Neuronal stem cell (in vitro differentiated cells): ENCODE measurements around the gene MAP3K3.

Experiments
- DNase-seq: peaks from one replicate; pipeline ENCODE4 v3.0.0-alpha.2; 2013; ENCODE audit warnings: low spot score
- H2AFZ ChIP-seq: one replicate; pipeline ENCODE4 v1.6.1; 2013; ENCODE audit warnings: mild to moderate bottlenecking, low read length, inconsistent platforms
- H2AK5ac ChIP-seq: 2 replicates; pipeline ENCODE4 v1.6.1; 2013; ENCODE audit warnings: low read depth, mild to moderate bottlenecking, inconsistent platforms, low read length, moderate library complexity, mixed read lengths
- H2BK120ac ChIP-seq: 2 replicates; pipeline ENCODE4 v1.6.1; 2013; ENCODE audit warnings: low read depth, mild to moderate bottlenecking, inconsistent platforms, low read length, moderate library complexity, mixed read lengths
- H2BK12ac ChIP-seq: one replicate; pipeline ENCODE4 v1.6.1; 2013; ENCODE audit warnings: low read length, inconsistent platforms
- H2BK15ac ChIP-seq: 2 replicates; pipeline ENCODE4 v1.6.1; 2013; ENCODE audit warnings: mild to moderate bottlenecking, low read length, inconsistent platforms, mixed read lengths
- H2BK5ac ChIP-seq: one replicate; pipeline ENCODE4 v1.6.1; 2013; ENCODE audit warnings: inconsistent platforms, mild to moderate bottlenecking, low read length, moderate library complexity
- H3K14ac ChIP-seq: one replicate; pipeline ENCODE4 v1.6.1; 2013; ENCODE audit warnings: low read length, inconsistent platforms
- H3K18ac ChIP-seq: 2 replicates; pipeline ENCODE4 v1.6.1; 2013; ENCODE audit warnings: low read length, inconsistent platforms
- H3K23ac ChIP-seq: 2 replicates; pipeline ENCODE4 v1.6.1; 2013; ENCODE audit warnings: low read depth, mild to moderate bottlenecking, mixed read lengths, low read length, inconsistent platforms; ENCODE audit not compliant: poor library complexity
- H3K27ac ChIP-seq: replicated peaks from 3 replicates; pipeline ENCODE4 v1.5.1; 2013; ENCODE audit warnings: low read length, inconsistent platforms
- H3K27me3 ChIP-seq, 3 experiments: 2 replicates each; pipeline ENCODE4 v1.6.1; 2013; ENCODE audit warnings: low read length in 3 of 3, mild to moderate bottlenecking in 2 of 3, inconsistent platforms in 1 of 3, low read depth in 1 of 3, mixed read lengths in 1 of 3, moderate library complexity in 1 of 3; ENCODE audit not compliant: control insufficient read depth in 3 of 3, insufficient read depth in 3 of 3
- H3K36me3 ChIP-seq, 2 donors: replicated peaks in 1 of 2; 2 replicates each; pipeline ENCODE4 v1.6.1; 2013; ENCODE audit warnings: low read length in 2 of 2; ENCODE audit not compliant: control insufficient read depth in 2 of 2, insufficient read depth in 2 of 2
- H3K4ac ChIP-seq: 2 replicates; pipeline ENCODE4 v1.6.1; 2013; ENCODE audit warnings: inconsistent platforms, mild to moderate bottlenecking, low read length, moderate library complexity
- H3K4me1 ChIP-seq, 2 donors: 1 replicate in 1 of 2; 2 replicates in 1 of 2; pipeline ENCODE4 v1.6.1; 2013; ENCODE audit warnings: low read length in 2 of 2, low read depth in 1 of 2; ENCODE audit not compliant: control insufficient read depth in 2 of 2, insufficient read depth in 1 of 2
- H3K4me2 ChIP-seq: one replicate; pipeline ENCODE4 v1.6.1; 2013; ENCODE audit warnings: mild to moderate bottlenecking, low read length, inconsistent platforms; ENCODE audit not compliant: insufficient read depth, poor library complexity, severe bottlenecking
- H3K4me3 ChIP-seq, 2 donors: 2 replicates each; pipeline ENCODE4 v1.5.1; 2013; ENCODE audit warnings: low read length in 2 of 2, mild to moderate bottlenecking in 2 of 2, inconsistent platforms in 1 of 2, moderate library complexity in 1 of 2
- H3K79me1 ChIP-seq: one replicate; pipeline ENCODE4 v1.6.1; 2013; ENCODE audit warnings: low read depth, mild to moderate bottlenecking, inconsistent platforms, low read length, moderate library complexity
- H3K9ac ChIP-seq: one replicate; pipeline ENCODE4 v1.6.1; 2013; ENCODE audit warnings: mild to moderate bottlenecking, low read depth, low read length, inconsistent platforms; ENCODE audit not compliant: poor library complexity
- H3K9me3 ChIP-seq, 2 donors: replicated peaks in 1 of 2; 2 replicates each; pipeline versions ENCODE3 to v1.6.1; 2013; ENCODE audit warnings: low read length in 2 of 2, mild to moderate bottlenecking in 2 of 2, inconsistent platforms in 1 of 2, low read depth in 1 of 2, mixed read lengths in 1 of 2, moderate library complexity in 1 of 2; ENCODE audit not compliant: control insufficient read depth in 2 of 2, insufficient read depth in 1 of 2
- H4K8ac ChIP-seq: one replicate; pipeline ENCODE4 v1.6.1; 2013; ENCODE audit warnings: low read depth, mild to moderate bottlenecking, inconsistent platforms, low read length, moderate library complexity
- H4K91ac ChIP-seq: one replicate; pipeline ENCODE4 v1.6.1; 2013; ENCODE audit warnings: low read length, low read depth, mild to moderate bottlenecking, inconsistent platforms; ENCODE audit not compliant: poor library complexity
- WGBS, 2 donors: extraction: QIAGEN DNeasy Blood & Tissue Kit; methylation state at CpG; one replicate each; pipeline ENCODE4 v1.1.7; 2013; ENCODE audit warnings: missing lambda C conversion rate in 2 of 2, mixed read lengths in 1 of 2; ENCODE audit not compliant: insufficient read length in 2 of 2, insufficient replicate concordance in 1 of 2; ENCODE audit errors: extremely low coverage in 2 of 2; 5-methylcytosine and 5-hydroxymethylcytosine counted together

MAP3K3 gene

DNA sequence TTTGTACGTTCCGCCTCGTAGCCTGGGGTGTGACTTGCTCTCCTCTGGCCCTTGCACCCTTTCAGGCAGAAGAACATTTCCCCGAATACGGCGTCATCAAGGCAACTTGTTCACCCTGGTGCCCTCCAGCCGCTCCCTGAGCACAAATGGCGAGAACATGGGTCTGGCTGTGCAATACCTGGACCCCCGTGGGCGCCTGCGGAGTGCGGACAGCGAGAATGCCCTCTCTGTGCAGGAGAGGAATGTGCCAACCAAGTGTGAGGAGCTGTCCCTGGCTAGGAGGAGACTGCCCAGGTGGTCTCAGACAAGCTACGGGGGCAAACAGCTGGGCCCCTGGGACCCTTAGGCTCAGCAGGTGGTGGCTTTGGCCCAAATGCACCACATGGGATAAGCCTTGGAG is 67.3 kb downstream of the MAP3K3 start:
- H3K27ac ChIP-seq, result no peak overlapping the region
- H2BK15ac ChIP-seq, result no peak overlapping the region
- H3K18ac ChIP-seq, result no peak overlapping the region
- H3K4me3 ChIP-seq, result no peak overlapping the region
- H2BK5ac ChIP-seq, result no peak overlapping the region
- no peak overlapping the region for H3K23ac ChIP-seq
- H3K14ac ChIP-seq, result no peak overlapping the region
- DNase-seq, result no peak
- H3K4me2 ChIP-seq, result no peak overlapping the region
- no peak overlapping the region for H3K4ac ChIP-seq
- WGBS, 2 donors, result no CpG with 5 or more reads among the region's 14 CpGs
- H3K79me1 ChIP-seq, result no peaks in the 10 kb centered on the region
- no peak overlapping the region for H3K9ac ChIP-seq
- H2AFZ ChIP-seq, result no peak overlapping the region
- H4K8ac ChIP-seq, result no peak overlapping the region
- no peak overlapping the region for H2BK12ac ChIP-seq
- no peaks in the 10 kb centered on the region for H3K27me3 ChIP-seq
- no peak overlapping the region for H2AK5ac ChIP-seq
- peaks cover 37 to 91% of the 10 kb centered on the region in 2 donors for H3K36me3 ChIP-seq
- H3K9me3 ChIP-seq, result no peaks in the 10 kb centered on the region
- peaks cover 0 to 1% of the 10 kb centered on the region in 2 donors for H3K4me1 ChIP-seq
- no peak overlapping the region for H2BK120ac ChIP-seq
- no peak overlapping the region for H4K91ac ChIP-seq

- Histone ChIP-seq H4K8ac (no peak overlapping the region), H3K4me2 (no peak overlapping the region), H2BK12ac (no peak overlapping the region), H3K4ac (no peak overlapping the region), H3K27me3 (no peaks in the 10 kb centered on the region), H2BK5ac (no peak overlapping the region), H3K36me3 (peaks cover 40 to 93% of the 10 kb centered on the region in 2 donors), H2AFZ (no peak overlapping the region), H3K23ac (no peak overlapping the region), H3K14ac (no peak overlapping the region), H3K4me1 (peaks cover under 1 to 5% of the 10 kb centered on the region in 2 donors), H3K79me1 (no peaks in the 10 kb centered on the region), H2BK15ac (no peak overlapping the region), H3K4me3 (no peak overlapping the region), H3K9me3 (no peaks in the 10 kb centered on the region), H2BK120ac (no peak overlapping the region), H4K91ac (no peak overlapping the region), H3K27ac (no peak overlapping the region), H3K9ac (peak overlapping the region; percentile 24), H2AK5ac (no peak overlapping the region), H3K18ac (no peak overlapping the region)
- WGBS, 2 donors, result no CpG with 5 or more reads among the region's 11 CpGs
- DNase-seq, result no peak
Observed at GRCh38 chr17:63692195-63692816, 70.1 kb downstream of the MAP3K3 start.

- Histone ChIP-seq H3K27ac (no peak overlapping the region), H3K36me3 (peaks cover 43 to 97% of the 10 kb centered on the region in 2 donors)
- no CpG with 5 or more reads among the region's 18 CpGs for WGBS, 2 donors
Observed at GRCh38 chr17:63693411-63694113, 71.3 kb downstream of the MAP3K3 start.

GRCh38 chr17:63694229-63694949 is 72.2 kb downstream of the MAP3K3 start:
- no peak overlapping the region for H3K4me2 ChIP-seq
- no peaks in the 10 kb centered on the region for H3K9me3 ChIP-seq
- WGBS, 2 donors, result no CpG with 5 or more reads among the region's 12 CpGs
- no peak overlapping the region for H4K91ac ChIP-seq
- H3K9ac ChIP-seq, result no peak overlapping the region
- peaks cover 36 to 89% of the 10 kb centered on the region in 2 donors for H3K36me3 ChIP-seq
- H2BK5ac ChIP-seq, result peak overlapping the region; percentile 15
- no peak overlapping the region for H3K14ac ChIP-seq
- peaks cover 3% of the 10 kb centered on the region for H3K79me1 ChIP-seq
- H3K4me3 ChIP-seq, result no peak overlapping the region
- H2BK12ac ChIP-seq, result no peak overlapping the region
- H3K4me1 ChIP-seq, result peaks cover 2 to 11% of the 10 kb centered on the region in 2 donors
- no peak overlapping the region for H2AFZ ChIP-seq
- H2BK120ac ChIP-seq, result no peak overlapping the region
- DNase-seq, result no peak
- peak overlapping the region; percentile 70 for H3K23ac ChIP-seq
- H2BK15ac ChIP-seq, result no peak overlapping the region
- peak overlapping the region; percentile 49 for H3K18ac ChIP-seq
- H3K27ac ChIP-seq, result no peak overlapping the region
- no peak overlapping the region for H4K8ac ChIP-seq
- H3K27me3 ChIP-seq, result no peaks in the 10 kb centered on the region
- no peak overlapping the region for H3K4ac ChIP-seq
- no peak overlapping the region for H2AK5ac ChIP-seq

More at GRCh38 chr17:63693411-63694113, 71.3 kb downstream of the MAP3K3 start:
- H4K91ac ChIP-seq, result no peak overlapping the region
- no peaks in the 10 kb centered on the region for H3K9me3 ChIP-seq
- no peak overlapping the region for H3K14ac ChIP-seq
- H3K4me3 ChIP-seq, result no peak overlapping the region
- H3K79me1 ChIP-seq, result peaks cover 3% of the 10 kb centered on the region
- H3K18ac ChIP-seq, result no peak overlapping the region
- no peak overlapping the region for H2BK120ac ChIP-seq
- no peak for DNase-seq
- H2BK12ac ChIP-seq, result no peak overlapping the region
- H3K27me3 ChIP-seq, result no peaks in the 10 kb centered on the region
- H3K4me2 ChIP-seq, result no peak overlapping the region
- H3K9ac ChIP-seq, result peak overlapping the region; percentile 13
- no peak overlapping the region for H2BK5ac ChIP-seq
- peaks cover 2 to 8% of the 10 kb centered on the region in 2 donors for H3K4me1 ChIP-seq
- no peak overlapping the region for H4K8ac ChIP-seq
- H2AFZ ChIP-seq, result no peak overlapping the region
- H2BK15ac ChIP-seq, result no peak overlapping the region
- H2AK5ac ChIP-seq, result no peak overlapping the region
- no peak overlapping the region for H3K4ac ChIP-seq
- peak overlapping the region; percentile 18 for H3K23ac ChIP-seq
